KOPT-K1 (cell line): ENCODE results near the gene CAB39L.

Source experiments
- H3K27ac ChIP-seq: fragments of 200-600 bp; sonication (generic); 2 replicates; pipeline ENCODE4 v1.5.1; 2016; ENCODE audit warnings: antibody characterized with exemption, mild to moderate bottlenecking, low read depth, low read length; ENCODE audit not compliant: poor library complexity, severe bottlenecking
- H3K36me3 ChIP-seq: fragments of 200-600 bp; sonication (generic); 2 replicates; pipeline ENCODE4 v1.5.1; 2017; ENCODE audit warnings: antibody characterized with exemption, mild to moderate bottlenecking, low read length, moderate library complexity; ENCODE audit not compliant: insufficient read depth
- H3K9me3 ChIP-seq: fragments of 200-600 bp; sonication (generic); 2 replicates; pipeline ENCODE4 v1.5.1; 2017; ENCODE audit warnings: antibody characterized with exemption, low read length, mild to moderate bottlenecking; ENCODE audit not compliant: insufficient read depth, poor library complexity, severe bottlenecking

Gene CAB39L

DNA sequence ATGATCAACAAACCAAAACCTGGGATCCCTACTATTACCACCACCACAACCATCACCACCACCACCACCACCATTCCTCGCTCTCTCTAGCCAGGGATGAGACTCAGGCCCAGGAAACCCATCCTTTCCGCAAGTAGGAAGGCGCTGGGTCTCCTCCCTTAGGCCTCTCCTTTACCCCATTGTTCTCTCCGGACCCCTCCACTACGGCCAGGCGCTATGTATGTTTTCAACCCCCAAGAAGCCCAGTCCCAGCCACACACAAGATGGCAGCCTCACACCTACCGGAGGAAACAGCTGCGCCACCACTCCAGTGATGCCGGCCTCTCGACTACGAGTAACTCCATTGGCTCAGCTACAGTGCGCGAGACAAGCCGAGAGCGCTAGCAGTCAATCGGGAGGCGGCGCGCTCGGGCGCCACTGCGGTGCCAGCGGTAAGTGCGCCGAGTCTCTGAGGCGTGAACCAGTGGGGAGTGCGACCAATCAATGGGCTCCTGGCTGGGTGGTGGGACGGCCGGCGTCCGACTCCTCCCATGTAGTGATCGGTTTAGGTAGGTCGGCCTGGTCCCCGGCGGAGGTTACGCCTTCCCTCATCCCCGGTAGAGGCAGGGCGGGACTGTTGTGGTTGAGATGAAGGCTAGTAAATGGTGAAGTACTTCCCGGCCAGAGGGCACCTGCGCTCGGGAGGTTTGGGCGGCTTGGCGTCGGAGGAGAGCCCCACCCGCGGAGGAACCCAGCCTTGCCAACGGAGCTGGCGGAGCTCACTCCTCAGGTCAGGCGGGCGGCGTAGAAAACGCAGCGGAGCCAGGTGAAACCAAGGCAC, at the start of gene CAB39L, which contains the start of gene SETDB2:
Gene CAB39L, minus strand, starts transcription at position 361 of the 820 bp plus-strand sequence. CDS start 61,154 bp downstream, outside the sequence.
Gene SETDB2, plus strand, starts transcription at position 571 of the 820 bp plus-strand sequence. CDS start 7,620 bp downstream, outside the sequence.
- peak within 1 kb of the TSS; percentile 82 for H3K27ac ChIP-seq
- H3K36me3 ChIP-seq, result no peaks in the 10 kb centered on the region
- H3K9me3 ChIP-seq, result no peaks in the 10 kb centered on the region

GRCh38 chr13:49488563-49488962, 44.7 kb upstream of the CAB39L start:
- H3K9me3 ChIP-seq, result no peaks in the 10 kb centered on the region
- peaks cover 40% of the 10 kb centered on the region for H3K36me3 ChIP-seq
- no peak overlapping the region for H3K27ac ChIP-seq

DNA sequence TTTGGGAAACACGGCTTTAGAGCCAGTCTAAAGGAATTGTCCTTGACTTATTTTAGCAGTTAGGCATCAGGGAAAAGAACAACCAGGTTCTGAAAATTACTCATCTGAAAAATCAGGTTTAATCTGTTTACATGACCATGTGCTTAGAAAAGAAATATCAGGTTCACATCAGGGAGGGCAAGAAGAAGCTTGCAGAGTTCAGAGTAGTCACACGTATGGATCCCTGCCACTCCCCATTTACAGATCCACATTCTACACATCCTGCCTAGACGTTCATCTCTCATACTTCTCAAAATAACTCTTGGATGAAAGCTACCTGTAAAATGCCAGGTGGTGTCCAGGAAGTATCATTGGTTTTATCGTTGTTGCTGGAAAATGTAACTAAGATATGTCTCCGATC, 37.9 kb upstream of the CAB39L start:
- Histone ChIP-seq H3K36me3 (peaks cover 85% of the 10 kb centered on the region), H3K9me3 (no peaks in the 10 kb centered on the region), H3K27ac (no peak overlapping the region)

DNA sequence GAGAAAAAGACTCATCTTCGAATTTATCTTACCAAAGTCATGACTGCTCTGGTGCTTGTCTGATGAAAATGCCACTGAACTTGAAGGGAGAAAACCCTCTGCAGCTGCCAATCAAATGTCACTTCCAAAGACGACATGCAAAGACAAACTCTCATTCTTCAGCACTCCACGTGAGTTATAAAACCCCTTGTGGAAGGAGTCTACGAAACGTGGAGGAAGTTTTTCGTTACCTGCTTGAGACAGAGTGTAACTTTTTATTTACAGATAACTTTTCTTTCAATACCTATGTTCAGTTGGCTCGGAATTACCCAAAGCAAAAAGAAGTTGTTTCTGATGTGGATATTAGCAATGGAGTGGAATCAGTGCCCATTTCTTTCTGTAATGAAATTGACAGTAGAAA, 32.7 kb upstream of the CAB39L start:
- H3K27ac ChIP-seq, result no peak overlapping the region
- H3K9me3 ChIP-seq, result no peaks in the 10 kb centered on the region
- peaks cover 85% of the 10 kb centered on the region for H3K36me3 ChIP-seq

GRCh38 chr13:49472186-49472585, 28.3 kb upstream of the CAB39L start:
- H3K9me3 ChIP-seq, result no peaks in the 10 kb centered on the region
- no peak overlapping the region for H3K27ac ChIP-seq
- H3K36me3 ChIP-seq, result peaks cover 73% of the 10 kb centered on the region

- Histone ChIP-seq H3K27ac (no peak overlapping the region), H3K36me3 (peaks cover 54% of the 10 kb centered on the region), H3K9me3 (peaks cover 25% of the 10 kb centered on the region)
Observed at GRCh38 chr13:49466292-49466838, 22.5 kb upstream of the CAB39L start.

DNA sequence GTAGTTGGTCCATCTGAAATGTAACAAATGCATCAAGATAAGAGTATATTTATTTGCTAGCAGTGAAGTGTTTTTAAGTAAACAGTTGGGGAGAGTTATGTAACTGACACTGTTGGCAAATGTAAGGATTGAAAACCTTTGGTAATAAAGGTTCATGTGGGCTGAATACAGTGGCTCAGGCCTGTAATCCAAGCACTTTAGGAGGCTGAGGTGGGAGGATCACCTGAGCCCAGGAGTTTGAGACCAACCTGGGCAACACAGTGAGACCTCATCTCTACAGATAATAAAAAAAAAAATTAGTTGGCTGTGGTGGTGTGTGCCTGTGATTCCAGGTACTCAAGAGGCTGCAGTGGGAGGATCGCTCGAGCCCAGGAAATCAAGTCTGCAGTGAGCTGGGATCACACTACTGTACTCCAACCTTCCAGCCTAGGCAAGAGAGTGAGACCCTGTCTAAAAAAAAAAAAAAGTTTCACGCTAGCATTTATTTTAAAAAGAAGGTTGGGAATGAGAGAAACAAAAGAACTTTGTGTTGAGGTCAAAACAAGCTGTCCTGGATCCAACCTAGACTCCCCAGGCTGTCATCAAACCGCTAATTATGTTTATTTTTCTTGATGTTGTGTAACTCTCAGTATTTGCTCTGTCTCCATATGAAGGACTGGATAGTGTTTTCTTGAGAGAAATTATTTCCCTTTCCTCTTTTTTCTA, 20.9 kb upstream of the CAB39L start:
- Histone ChIP-seq H3K36me3 (peaks cover 44% of the 10 kb centered on the region), H3K27ac (no peak overlapping the region), H3K9me3 (peaks cover 26% of the 10 kb centered on the region)

GRCh38 chr13:49464085-49464484, 20.2 kb upstream of the CAB39L start:
- Histone ChIP-seq H3K27ac (no peak overlapping the region), H3K36me3 (peaks cover 42% of the 10 kb centered on the region), H3K9me3 (peaks cover 26% of the 10 kb centered on the region)

DNA sequence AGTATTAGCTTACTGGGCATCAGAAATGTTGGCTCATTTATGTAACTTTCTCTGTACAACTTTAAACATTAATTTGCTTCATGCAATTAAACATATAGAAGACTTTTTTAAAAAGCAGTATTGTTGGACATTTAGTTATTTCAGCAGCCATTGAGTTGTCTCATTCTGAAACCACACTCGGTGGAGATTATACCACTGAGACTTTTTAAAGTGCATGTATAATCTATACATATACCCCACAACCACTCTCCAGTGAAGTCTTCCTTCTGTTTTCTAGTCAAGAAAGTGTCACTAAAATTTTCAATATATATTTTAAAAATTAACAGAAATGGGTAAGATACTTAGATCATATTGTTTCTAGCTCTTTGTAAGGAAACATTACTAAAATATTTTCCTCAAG, 15.7 kb upstream of the CAB39L start:
- H3K27ac ChIP-seq, result no peak overlapping the region
- H3K36me3 ChIP-seq, result peaks cover 36% of the 10 kb centered on the region
- peaks cover 26% of the 10 kb centered on the region for H3K9me3 ChIP-seq

DNA sequence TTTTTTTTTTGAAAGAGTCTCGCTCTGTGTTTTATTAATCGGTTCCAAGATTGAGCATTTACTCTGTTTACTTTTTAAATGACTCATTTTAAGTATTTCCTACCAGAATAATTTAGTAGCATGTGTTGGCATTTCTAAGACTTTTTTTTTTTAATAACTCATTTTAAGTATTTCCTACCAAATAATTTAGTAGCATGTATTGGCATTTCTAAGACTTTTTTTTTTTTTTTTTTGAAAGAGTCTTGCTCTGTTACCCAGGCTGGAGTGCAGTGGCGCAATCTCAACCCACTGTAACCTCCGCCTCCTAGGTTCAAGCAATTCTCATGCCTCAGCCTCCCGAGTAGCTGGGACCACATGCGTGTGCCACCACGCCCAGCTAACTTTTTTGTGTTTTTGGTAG, 13.4 kb upstream of the CAB39L start:
- no peak overlapping the region for H3K27ac ChIP-seq
- H3K9me3 ChIP-seq, result peaks cover 10% of the 10 kb centered on the region
- H3K36me3 ChIP-seq, result peaks cover 18% of the 10 kb centered on the region

- H3K9me3 ChIP-seq, result no peaks in the 10 kb centered on the region
- no peak overlapping the region for H3K27ac ChIP-seq
- peaks cover 8% of the 10 kb centered on the region for H3K36me3 ChIP-seq
Observed at GRCh38 chr13:49456156-49456555, 12.3 kb upstream of the CAB39L start.

DNA sequence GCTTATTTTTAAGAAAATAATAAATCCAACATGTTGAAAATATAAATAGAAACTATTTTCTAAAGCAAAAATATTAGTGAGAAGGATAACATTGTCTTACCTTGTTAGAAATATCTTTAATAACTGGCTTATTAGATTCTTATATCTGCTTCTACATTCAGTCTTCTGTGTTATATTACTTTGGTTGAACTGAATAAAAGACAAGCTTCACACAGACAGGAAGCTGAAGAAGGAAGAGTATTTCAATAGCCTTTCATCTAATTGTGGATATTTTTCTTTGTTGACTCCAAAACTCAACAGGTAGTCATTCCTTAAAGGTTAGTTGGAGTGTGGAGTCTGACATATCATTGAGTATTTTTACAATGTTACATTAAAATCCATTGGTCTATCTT, 11.1 kb upstream of the CAB39L start:
- Histone ChIP-seq H3K36me3 (0 out of 2 replicates have a peak, but pooled peaks cover 4% of the 10 kb centered on the region), H3K9me3 (no peaks in the 10 kb centered on the region), H3K27ac (no peak overlapping the region)

DNA sequence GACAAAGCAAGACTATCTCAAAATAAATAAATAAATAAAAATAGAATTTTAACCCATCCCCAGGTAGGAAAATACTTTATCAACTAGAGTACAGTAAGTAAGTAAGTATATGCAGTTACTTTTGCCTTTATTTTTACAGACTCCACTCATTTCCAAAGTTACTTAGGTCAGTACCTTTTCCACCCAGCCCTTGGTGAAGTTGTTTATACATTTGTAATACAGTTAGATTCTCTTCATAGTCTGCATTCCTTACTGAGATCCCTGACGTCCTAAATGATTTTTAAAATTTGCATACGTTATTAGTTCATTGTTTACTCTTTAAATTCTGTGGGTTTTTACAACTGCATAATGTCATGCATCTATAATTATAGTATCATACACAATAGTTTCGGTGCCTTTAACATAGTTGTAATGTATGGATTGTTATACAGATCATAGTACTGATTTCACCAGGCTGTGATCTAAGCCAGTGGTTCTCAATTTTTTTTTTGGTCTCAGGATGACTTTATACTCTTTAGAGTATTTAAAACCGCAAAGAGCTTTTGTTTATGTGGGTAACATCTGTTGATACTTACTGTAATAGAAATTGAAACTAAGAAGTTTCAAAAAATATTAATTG, 10.6 kb upstream of the CAB39L start:
- 0 out of 2 replicates have a peak, but pooled peaks cover 4% of the 10 kb centered on the region for H3K36me3 ChIP-seq
- H3K27ac ChIP-seq, result no peak overlapping the region

GRCh38 chr13:49453465-49453864, 9.6 kb upstream of the CAB39L start:
- no peak overlapping the region for H3K27ac ChIP-seq
- H3K36me3 ChIP-seq, result 0 out of 2 replicates have a peak, but pooled peaks cover 4% of the 10 kb centered on the region
- no peaks in the 10 kb centered on the region for H3K9me3 ChIP-seq

More for the DNA sequence above, 10.6 kb upstream of the CAB39L start:
- H3K9me3 ChIP-seq, result no peaks in the 10 kb centered on the region
